GM18498 (cell line): ENCODE results near the gene ING4.
"Not testable (repeated sequence)": the region's sequence is repeated elsewhere in the genome, so short reads cannot be mapped to it uniquely, and the experiment has no call there.

ENCODE experiments used
- ATAC-seq: cut with Tn5 transposase; IDR thresholded peaks from one replicate; pipeline ENCODE4 v1.9.1; 2021; ENCODE audit warnings: mild to moderate bottlenecking, moderate library complexity; ENCODE audit not compliant: unreplicated experiment

ING4 gene

GRCh38 chr12:6662906-6663742 is at the start of gene ING4:
ING4 (minus strand) TSS chr12:6663119; CDS start chr12:6663101, 18 bp downstream.
- ATAC-seq: peak; percentile 99

DNA sequence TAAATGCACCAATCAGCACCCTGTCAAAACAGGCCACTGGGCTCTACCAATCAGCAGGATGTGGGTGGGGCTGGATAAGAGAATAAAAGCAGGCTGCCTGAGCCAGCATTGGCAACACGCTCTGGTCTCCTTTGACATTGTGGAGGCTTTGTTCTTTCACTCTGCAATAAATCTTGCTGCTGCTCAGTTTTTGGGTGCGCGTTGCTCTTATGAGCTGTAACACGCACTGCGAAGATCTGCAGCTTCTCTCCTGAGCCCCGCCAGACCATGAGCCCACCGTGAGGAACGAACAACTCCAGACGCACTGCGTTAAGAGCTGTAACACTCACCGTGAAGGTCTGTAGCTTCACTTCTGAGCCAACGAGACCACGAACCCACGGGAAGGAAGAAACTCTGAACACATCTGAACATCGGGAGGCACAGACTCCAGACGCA is 46.1 kb upstream of the ING4 start:
- no peak for ATAC-seq

- not testable (repeated sequence) for ATAC-seq
Measured at GRCh38 chr12:6708351-6708750, 45.4 kb upstream of the ING4 start.

- ATAC-seq: no peak
Measured at GRCh38 chr12:6703631-6704030, 40.7 kb upstream of the ING4 start.

DNA sequence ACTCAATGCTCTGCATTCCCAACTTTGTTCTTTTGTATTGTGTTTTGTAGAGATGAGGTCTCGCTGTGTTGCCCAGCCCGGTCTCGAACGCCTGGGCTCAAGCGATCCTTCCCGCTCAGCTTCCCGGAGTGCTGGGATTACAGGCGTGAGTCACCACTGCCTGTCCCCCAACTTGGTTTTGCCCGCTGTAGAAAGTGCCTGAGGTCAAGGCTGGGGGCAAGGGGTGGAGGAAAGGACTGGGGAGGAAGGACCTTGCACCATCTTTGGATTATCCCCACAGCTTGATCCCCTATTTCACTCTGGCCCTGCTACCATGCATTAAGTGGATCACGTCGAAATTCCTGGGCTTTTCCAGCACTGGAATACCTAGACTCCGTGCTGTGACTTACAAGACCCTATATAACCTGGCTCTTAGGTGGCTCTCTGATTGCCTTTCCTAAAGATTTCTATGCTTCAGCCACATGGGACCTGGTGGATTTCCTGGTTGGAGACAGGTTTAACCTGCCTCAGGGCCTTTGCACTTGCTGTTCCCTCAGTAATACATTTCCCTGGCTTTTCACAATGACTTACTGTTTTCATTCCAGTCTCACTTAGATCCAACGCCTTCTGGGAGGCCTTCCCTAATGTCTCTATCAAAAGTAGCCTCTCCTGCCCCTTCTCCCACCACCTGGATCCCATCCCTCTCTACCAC is 38.3 kb upstream of the ING4 start:
- no peak for ATAC-seq

DNA sequence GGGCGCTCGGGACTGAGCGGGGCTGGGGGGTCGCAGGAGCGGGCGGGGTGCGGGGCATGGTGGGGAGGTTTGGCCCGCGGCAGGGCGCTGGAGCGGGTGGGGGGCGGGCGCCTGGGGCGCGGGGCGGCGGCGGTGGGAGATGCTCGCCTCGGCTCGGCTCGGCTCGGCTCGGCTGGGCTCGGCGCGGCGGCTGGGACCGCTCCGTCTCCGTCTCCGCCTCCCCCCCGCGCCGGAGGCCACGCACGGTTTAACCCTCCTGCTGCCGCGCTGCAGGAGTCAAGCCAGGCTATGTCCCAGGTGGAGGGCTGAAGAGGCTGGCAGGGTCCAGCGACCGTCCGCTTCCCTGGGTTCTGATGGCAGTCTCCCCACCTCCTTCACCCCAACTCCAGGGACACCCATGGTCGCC is 37.7 kb upstream of the ING4 start, which contains the start of gene PIANP:
PIANP (minus strand) TSS at position 170 of the 406 bp plus-strand sequence. CDS start 2,754 bp downstream, outside the sequence.
- ATAC-seq: no peak

DNA sequence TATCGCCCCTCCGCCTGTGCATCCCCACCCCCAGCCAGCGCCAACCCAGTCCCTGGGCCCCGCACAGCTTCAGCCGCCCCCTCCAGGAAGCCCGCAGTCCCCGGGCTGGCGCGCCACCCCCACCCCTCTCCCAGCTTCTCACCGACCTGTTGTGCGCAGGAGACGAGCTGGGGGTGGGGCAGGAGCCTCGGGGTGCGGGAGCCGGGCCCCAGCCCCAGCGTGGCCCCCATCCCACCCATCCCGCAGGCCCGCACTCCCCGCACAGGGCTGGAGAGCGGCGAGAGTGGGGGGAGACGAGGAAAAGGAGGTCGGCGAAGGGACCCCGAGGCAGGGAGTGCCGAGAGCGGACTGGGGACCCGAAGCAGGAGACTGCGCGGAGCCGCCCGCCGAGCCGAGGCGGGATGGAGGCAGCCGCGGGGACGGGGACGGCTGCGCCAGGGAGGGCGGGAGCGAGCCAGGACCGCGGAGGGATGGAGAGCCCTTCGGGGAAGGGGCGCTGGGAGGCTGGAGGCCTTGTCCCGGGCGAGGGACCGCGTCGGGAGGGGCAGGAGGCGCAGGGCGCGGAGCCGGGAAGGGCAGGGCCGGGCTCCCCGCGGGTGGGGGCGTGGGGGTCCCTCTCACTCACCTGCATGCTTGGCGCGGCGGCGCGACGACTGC is 37.2 kb upstream of the ING4 start:
- ATAC-seq: no peak

DNA sequence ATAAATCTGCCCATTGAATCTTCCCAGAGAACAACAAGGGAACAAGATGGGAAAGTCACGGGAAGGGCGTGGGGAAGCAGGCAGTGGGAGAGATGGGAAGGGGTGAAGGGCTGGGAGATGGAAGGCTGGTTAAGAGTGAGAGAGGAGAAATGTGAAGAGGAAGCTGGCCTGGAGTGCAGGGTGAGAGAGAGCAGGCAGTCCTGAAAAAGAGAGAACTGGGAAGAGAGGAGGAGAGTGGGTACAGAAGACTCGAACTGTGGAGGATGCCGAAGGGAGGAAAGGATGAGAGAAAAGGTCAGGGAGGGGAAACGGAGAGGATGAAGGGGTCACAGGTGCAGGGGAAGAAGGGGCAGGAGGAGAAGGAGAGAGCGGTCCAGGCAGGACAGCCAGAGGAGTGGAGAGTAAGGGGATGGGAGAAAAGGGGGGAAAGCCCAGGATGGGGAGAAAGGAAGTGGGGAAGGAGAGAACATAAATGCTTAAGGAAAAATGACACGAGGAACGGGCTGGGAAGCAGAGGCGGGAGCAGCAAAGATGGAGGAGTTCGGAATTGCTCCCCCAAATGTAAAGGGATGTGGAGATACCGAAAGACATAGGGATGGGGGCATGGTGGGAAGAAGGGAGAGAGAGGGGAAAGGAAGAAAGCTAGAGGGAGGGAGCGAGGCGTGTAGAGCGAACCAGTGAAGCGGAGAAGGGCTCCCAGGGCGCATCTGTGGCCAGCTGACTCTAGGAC is 36.5 kb upstream of the ING4 start:
- no peak for ATAC-seq

DNA sequence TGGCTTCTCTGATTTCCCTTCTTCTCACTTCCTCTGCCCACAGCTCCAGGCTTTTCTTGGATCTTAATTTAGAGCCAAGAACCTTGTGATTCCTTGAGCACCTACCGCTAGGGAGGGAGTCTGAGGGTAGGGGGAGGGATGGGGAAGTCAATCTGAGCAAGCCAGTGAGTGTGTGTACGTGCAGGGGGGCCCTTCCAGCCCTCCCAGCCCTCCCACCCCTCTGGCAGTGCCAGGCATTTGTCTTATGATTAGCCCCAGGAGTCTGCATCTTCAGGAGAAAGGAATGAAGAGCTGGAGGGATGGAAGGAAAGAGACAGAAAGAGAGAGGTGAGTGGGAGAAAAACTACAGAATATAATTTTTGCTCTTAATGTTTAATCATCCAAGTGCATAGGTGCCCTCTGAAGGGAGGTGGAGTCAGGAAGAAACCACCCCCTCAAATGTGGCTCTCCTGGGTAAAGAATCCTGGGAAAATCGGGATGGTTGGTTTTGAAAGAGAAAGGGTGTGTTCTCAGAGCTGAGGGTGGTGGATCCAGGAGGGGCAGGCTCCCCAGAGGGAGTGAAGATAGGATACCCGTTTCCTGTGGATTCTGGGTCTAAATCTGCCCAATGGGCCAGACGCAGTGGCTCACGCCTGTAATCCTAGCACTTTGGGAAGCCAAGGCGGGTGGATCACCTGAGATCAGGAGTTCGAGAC is 35.6 kb upstream of the ING4 start:
- no peak for ATAC-seq

- ATAC-seq: no peak
Measured at GRCh38 chr12:6697584-6698351, 34.8 kb upstream of the ING4 start.

GRCh38 chr12:6696690-6697583 is 34.0 kb upstream of the ING4 start:
- ATAC-seq: no peak

- no peak for ATAC-seq
Measured at GRCh38 chr12:6695313-6696045, 32.6 kb upstream of the ING4 start.

DNA sequence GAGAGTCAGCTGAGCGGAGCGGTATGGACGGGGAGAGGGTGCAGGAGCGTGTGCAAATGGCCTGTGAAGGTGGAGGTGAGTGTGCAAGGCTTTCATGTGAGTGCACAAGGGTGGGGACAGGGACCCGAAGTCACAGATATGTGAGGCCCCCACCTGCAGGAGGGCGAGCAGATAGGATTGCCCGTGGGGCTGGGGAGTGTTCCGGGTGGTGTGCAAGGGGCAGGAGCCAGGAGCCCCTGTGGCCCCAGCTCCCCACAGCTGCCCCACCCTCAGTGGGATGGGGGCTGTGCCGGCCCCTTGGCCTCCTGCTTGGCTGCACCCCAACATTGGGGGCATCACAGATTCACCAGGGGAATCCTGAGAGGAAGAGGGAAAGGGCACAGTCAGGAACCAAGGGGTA is 31.8 kb upstream of the ING4 start:
- ATAC-seq: no peak

DNA sequence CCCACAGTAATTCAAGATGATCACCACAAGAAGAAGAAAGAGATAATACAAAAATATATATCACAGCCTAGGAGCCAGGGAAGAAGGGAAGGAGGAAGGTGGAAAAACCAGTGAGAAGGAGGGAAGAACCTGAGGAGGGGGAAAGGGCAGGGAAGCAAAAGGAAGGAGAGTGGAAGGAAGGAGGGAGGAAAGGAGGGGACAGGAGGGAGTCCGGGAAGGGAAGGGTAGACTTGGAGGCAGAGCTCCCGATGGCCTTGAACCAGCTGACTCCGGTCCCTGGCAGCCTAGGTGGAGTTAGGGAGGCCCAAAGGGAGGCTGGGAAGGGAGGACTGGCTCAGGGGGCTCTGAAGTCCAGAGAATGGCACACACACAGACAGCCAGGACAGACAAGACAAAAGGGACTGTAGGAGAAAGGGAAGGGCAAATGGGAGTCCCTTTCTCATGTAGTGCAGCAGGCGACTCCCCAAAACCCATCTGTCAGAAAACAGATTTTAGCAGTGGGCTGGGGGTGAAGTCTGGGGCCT is 31.0 kb upstream of the ING4 start:
- no peak for ATAC-seq

DNA sequence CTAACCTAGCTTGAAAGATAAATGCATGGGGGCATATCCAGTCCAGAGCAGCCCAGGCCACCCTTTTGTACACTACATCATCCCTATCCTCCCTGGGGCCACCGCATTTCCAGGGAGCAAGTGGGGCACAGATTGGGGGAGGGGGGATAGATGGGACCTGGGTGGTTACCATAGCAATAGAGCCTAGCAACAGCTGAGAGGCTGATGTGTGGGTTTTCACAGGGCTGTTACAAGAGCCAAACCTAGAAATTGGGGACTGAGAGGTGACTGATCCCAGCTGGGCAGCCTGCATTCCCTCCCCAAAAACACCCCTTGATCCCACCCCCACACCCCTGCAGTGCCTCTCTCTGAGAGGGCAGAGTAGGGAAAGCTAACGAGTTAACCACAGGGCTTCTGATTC is 30.0 kb upstream of the ING4 start:
- no peak for ATAC-seq

GRCh38 chr12:6691473-6691872 is 28.6 kb upstream of the ING4 start:
- no peak for ATAC-seq

- ATAC-seq: peak; percentile 82
Measured at GRCh38 chr12:6688999-6689882, 26.3 kb upstream of the ING4 start, which contains the start of gene ZNF384. ZNF384 (minus strand) TSS chr12:6689375; CDS start chr12:6679520, 9,855 bp downstream.
